NOMO-1 (cell line): Measurements from ENCODE around the gene TP53RK.

Source experiments
- DNase-seq, 2 experiments: peaks; one replicate each; lab custom pipeline; 2025; ENCODE audit not compliant: unreplicated experiment in 2 of 2; lab: John Stamatoyannopoulos, UW

The TP53RK gene

DNA sequence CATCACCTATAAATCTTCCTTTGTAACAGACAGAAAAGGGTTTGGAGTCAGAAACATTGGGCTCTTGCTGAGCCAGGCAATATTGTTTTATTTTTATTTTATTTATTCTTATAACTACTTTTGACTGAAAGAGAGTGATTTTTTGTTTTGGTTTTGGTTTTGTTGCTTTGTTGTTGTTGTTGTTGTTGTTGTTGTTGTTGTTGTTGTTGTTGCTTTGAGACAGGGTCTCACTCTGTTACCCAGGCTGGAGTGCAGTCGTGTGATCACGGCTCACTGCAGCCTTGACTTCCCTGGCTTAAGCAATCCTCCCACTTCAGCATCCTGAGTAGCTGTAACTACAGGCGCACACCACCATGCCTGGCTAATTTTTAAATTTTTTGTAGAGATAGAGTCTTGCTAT lies 22.9 kb downstream of the TP53RK start:
- no peak for DNase-seq

- DNase-seq = peak in 1 of 2 experiments; percentile 13
These were observed 23.6 kb downstream of the TP53RK start for GRCh38 chr20:46665602-46666001.

- no peak for DNase-seq
These were observed 25.7 kb downstream of the TP53RK start for GRCh38 chr20:46663531-46663930.

GRCh38 chr20:46661659-46662058 lies 27.6 kb downstream of the TP53RK start:
- DNase-seq = no peak

GRCh38 chr20:46660487-46660886 lies 28.8 kb downstream of the TP53RK start:
- no peak for DNase-seq

- no peak for DNase-seq
These were observed 31.6 kb downstream of the TP53RK start for GRCh38 chr20:46657618-46658017.

DNA sequence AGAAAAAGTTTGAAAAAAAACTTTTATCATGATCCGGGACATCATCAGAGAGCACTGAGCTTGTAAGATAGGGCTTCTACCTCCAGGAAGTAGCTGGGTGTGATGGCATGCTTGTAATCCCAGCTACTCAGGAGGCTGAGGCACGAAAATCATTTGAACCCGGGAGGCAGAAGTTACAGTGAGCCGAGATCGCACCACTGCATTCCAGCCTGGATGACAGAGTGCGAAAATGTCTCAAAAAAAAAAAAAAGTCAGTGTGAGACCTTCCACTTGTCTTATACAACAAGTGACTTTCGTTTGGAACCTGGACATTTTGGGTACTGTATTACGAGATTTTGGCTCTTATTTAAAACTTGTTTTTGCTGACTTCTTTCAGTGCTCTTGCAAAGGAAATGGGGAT lies 32.1 kb downstream of the TP53RK start:
- DNase-seq = no peak

GRCh38 chr20:46652699-46653098 lies 36.5 kb downstream of the TP53RK start:
- no peak for DNase-seq

- DNase-seq = no peak
These were observed 37.9 kb downstream of the TP53RK start, which contains the start of gene SLC13A3 for GRCh38 chr20:46651091-46651962. TSS of gene SLC13A3 (minus strand) at chr20:46651459. CDS start at chr20:46651421, 38 bp downstream.

- no peak for DNase-seq
These were observed 38.6 kb downstream of the TP53RK start for GRCh38 chr20:46650575-46651090.

GRCh38 chr20:46649965-46650542 lies 39.2 kb downstream of the TP53RK start:
- no peak for DNase-seq

GRCh38 chr20:46649650-46649949 lies 39.6 kb downstream of the TP53RK start:
- DNase-seq = no peak

DNA sequence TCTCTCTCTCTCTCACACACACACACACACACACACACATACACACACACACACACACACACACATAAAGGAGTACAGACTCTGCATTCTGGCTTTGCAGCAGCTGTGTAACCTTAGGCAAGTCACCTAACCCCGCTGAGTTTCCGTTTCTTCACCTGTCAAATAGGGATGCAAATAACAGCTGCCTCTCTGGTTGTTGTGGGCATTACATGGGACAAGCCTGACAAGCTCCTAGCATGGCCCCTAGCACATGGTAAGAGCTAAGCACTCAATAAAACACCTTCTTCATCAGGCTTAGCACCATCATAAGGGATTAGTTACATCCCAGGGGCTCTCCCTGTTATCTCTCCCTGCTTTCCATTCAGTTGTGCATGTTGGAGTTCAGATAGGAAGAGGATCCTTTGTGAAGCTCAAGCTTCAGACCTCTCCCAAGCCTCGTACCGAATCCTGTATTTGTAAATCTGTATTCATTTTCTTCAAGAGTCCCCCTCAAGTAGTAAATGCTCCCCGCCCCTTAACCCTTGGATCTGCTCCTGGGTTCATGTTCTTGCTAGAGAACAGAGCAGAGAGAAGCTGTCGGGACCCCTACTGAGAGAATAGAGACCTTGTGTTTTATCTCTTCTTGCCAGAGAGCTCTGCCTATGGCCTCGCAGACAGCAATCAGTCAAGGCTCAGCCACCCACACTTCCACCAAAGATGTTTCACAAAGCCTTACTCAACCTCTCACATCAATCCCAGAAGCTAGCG lies 40.2 kb downstream of the TP53RK start:
- DNase-seq = no peak

DNA sequence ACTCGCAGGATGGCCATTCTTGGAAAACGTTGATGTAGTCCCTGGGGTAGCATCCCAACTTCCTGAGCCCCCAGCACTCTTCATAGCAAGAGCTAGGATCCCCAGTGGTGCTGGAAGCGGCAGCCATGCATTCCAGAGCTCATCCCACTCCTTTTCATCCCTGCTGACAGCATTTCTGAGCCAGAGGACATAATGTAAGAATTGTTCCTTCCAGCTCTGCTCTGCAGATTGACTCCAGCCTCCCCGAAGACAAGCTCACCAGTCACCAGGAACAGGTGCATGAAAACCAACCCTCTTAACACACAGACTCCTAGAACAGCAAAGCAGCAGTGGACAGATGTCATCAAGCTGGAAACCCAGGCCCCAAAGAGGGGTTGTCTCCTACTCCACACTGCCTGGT lies 41.8 kb downstream of the TP53RK start:
- DNase-seq = no peak

GRCh38 chr20:46646659-46647380 lies 42.4 kb downstream of the TP53RK start:
- DNase-seq = no peak

GRCh38 chr20:46646122-46646521 lies 43.1 kb downstream of the TP53RK start:
- DNase-seq = no peak

DNA sequence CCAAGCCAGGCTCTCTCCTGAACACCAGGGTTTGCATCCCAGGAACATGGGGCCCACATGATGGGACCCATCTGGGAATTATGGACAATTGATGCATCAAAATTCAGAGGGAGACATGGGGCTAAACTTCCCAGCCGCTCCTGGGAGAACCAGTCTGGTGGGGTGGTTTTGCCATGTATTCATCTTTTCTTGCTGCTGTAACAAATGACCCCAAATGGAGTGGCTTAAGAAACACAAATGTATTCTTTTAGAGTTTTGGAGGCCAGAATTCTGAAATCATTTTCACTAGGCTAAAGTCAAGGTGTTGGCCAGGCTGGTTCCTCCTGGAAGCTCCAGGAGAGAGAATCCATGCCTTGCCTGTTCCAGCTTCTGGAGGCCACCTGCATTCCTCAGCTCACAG lies 44.5 kb downstream of the TP53RK start:
- no peak for DNase-seq

- DNase-seq = no peak
These were observed 45.1 kb downstream of the TP53RK start for GRCh38 chr20:46644160-46644559.

DNA sequence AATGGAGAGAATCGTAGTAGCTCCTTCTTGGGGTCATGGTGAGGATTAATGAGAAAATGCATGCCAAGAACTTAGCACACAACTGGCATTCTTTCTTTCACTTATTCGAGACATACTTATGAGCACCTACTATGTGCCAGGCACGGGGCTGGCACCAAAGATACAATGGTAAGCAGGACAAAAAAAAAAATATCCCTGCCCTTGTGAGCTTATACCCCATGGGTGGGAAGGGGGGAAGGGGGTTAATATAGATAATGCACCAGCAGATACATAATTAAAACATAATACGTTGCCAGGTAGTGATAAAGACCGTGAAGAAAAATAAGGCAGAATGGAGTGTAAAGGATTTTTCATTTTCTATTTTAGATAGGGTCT lies 46.3 kb downstream of the TP53RK start:
- no peak for DNase-seq

DNA sequence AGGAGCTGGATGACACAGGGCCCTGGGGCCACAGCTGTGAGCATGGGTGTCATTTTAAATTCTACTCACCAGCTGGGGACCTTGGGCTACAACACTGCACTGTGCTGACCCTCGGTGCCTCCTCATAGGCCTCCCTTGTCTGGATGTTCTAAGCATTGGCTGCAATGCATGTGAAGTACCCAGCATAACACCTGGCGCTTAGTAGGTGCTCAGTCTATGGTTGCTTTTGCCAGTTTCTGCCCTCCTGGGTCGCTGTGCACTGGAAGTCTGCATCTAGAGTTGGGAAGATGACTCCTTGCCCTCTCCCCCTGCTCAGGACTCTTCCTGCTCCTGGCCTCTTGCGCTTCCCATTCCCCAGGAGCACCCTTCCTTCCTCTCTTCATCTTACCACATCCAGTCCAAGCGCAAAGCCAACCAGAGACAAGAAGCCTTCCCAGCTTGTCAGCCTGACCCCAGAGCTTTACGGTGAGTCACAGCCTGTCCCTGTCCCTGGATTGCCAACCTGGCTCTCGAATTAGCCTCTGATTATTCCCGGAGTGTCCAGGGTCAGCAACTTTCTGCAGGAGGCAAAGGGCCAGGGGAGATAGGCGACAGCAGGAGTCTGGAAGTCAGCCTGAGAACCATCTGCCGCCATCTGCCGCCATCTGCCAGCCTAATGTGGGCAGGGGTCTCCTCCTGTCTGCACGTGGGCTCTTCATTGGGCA lies 46.8 kb downstream of the TP53RK start:
- DNase-seq = no peak
